HEK293T (cell line): Measurements from ENCODE around the gene FAM98B.

Source experiments
- CTCF ChIA-PET: fragments of 350-600 bp; formaldehyde crosslinking; extraction: SDS; loops from one replicate; lab custom pipeline; 2021; ENCODE audit warnings: antibody characterized with exemption, inconsistent platforms; lab: Yijun Ruan, JAX
- POLR2A ChIA-PET: fragments of 350-600 bp; formaldehyde crosslinking; extraction: SDS; loops from one replicate; lab custom pipeline; 2020; ENCODE audit warnings: antibody characterized with exemption, inconsistent platforms; lab: Yijun Ruan, JAX
- DNase-seq: peaks from one replicate; pipeline ENCODE4 v3.0.0; 2012; ENCODE audit warnings: mixed read lengths; ENCODE audit errors: extremely low spot score
- ARNT ChIP-seq: fragments of 450-650 bp; IDR thresholded peaks from 2 replicates; pipeline ENCODE4 v1.6.1; 2017; ENCODE audit warnings: mild to moderate bottlenecking
- BHLHE40 ChIP-seq: fragments of 450-650 bp; IDR thresholded peaks from 2 replicates; pipeline ENCODE4 v1.6.1; 2016; ENCODE audit warnings: mild to moderate bottlenecking, moderate library complexity, borderline replicate concordance
- CTBP1 ChIP-seq: fragments of 450-650 bp; IDR thresholded peaks from 2 replicates; pipeline ENCODE4 v1.6.1; 2016; ENCODE audit warnings: borderline replicate concordance
- ELF4 ChIP-seq: fragments of 450-650 bp; IDR thresholded peaks from 2 replicates; pipeline ENCODE4 v1.6.1; 2017; ENCODE audit warnings: antibody characterized with exemption
- FOXA1 ChIP-seq: fragments of 450-650 bp; IDR thresholded peaks from 2 replicates; pipeline ENCODE4 v1.6.1; 2016; ENCODE audit warnings: mild to moderate bottlenecking
- FOXK2 ChIP-seq: fragments of 450-650 bp; IDR thresholded peaks from 2 replicates; pipeline ENCODE4 v1.6.1; 2016; ENCODE audit warnings: mild to moderate bottlenecking
- FOXM1 ChIP-seq: fragments of 450-650 bp; IDR thresholded peaks from 2 replicates; pipeline ENCODE4 v1.6.1; 2017; ENCODE audit warnings: mild to moderate bottlenecking, borderline replicate concordance
- HDGF ChIP-seq: fragments of 450-650 bp; IDR thresholded peaks from 2 replicates; pipeline ENCODE4 v1.6.1; 2017; ENCODE audit warnings: antibody characterized with exemption, borderline replicate concordance
- L3MBTL2 ChIP-seq: fragments of 450-650 bp; conservative IDR thresholded peaks from 2 replicates; pipeline ENCODE4 v1.6.1; 2016; ENCODE audit warnings: mild to moderate bottlenecking
- LEF1 ChIP-seq: fragments of 450-650 bp; IDR thresholded peaks from 2 replicates; pipeline ENCODE4 v1.6.1; 2017; ENCODE audit warnings: mild to moderate bottlenecking, borderline replicate concordance
- NFRKB ChIP-seq: fragments of 450-650 bp; IDR thresholded peaks from 2 replicates; pipeline ENCODE4 v1.6.1; 2016; ENCODE audit warnings: mild to moderate bottlenecking, moderate library complexity
- SP1 ChIP-seq: fragments of 450-650 bp; IDR thresholded peaks from 2 replicates; pipeline ENCODE4 v1.6.1; 2017
- SUZ12 ChIP-seq: fragments of 450-650 bp; IDR thresholded peaks from 2 replicates; pipeline ENCODE4 v1.6.1; 2016; ENCODE audit warnings: mild to moderate bottlenecking
- TARDBP ChIP-seq: fragments of 450-650 bp; IDR thresholded peaks from 2 replicates; pipeline ENCODE4 v1.6.1; 2016
- ZNF384 ChIP-seq: fragments of 450-650 bp; IDR thresholded peaks from 2 replicates; pipeline ENCODE4 v1.6.1; 2016
- TF ChIP-seq, protein P1 (sequence below): fragments of 450-650 bp; IDR thresholded peaks from 2 replicates; pipeline ENCODE4 v1.6.1; 2016

Gene FAM98B

GRCh38 chr15:38471974-38472373 lies 18.0 kb downstream of the FAM98B start:
- no peak for TF ChIP-seq ZNF384
- TF ChIP-seq, protein P1, sequence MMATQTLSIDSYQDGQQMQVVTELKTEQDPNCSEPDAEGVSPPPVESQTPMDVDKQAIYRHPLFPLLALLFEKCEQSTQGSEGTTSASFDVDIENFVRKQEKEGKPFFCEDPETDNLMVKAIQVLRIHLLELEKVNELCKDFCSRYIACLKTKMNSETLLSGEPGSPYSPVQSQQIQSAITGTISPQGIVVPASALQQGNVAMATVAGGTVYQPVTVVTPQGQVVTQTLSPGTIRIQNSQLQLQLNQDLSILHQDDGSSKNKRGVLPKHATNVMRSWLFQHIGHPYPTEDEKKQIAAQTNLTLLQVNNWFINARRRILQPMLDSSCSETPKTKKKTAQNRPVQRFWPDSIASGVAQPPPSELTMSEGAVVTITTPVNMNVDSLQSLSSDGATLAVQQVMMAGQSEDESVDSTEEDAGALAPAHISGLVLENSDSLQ, result no peak
- no peak for TF ChIP-seq FOXK2
- no peak for TF ChIP-seq SUZ12
- ChIA-PET POLR2A (interaction anchor here (1.2 kb wide), 1 partner anchor 18 kb away, joined by 4 read pairs; the partner anchor contains the start of gene FAM98B), CTCF (no interaction called here)
- DNase-seq, result no peak

- peak; percentile 23 for DNase-seq
- ChIA-PET CTCF (interaction anchor here (1.4 to 1.9 kb wide), 2 partner anchors 90 to 216 kb away, joined by 3 to 6 read pairs; no protein-coding TSS in a partner anchor), POLR2A (no interaction called here)
- TF ChIP-seq FOXA1, result no peak
- no peak for TF ChIP-seq FOXM1
- no peak for TF ChIP-seq FOXK2
- TF ChIP-seq HDGF, result no peak
- TF ChIP-seq CTBP1, result no peak
- TF ChIP-seq SUZ12, result no peak
- no peak for TF ChIP-seq ARNT
- TF ChIP-seq ELF4, result no peak
- no peak for TF ChIP-seq L3MBTL2
- no peak for TF ChIP-seq TARDBP
- TF ChIP-seq LEF1, result no peak
- TF ChIP-seq, protein P1, result no peak
- TF ChIP-seq ZNF384, result no peak
- TF ChIP-seq SP1, result no peak
- no peak for TF ChIP-seq NFRKB
- TF ChIP-seq BHLHE40, result no peak
Measured at GRCh38 chr15:38474155-38474757, 20.3 kb downstream of the FAM98B start.

DNA sequence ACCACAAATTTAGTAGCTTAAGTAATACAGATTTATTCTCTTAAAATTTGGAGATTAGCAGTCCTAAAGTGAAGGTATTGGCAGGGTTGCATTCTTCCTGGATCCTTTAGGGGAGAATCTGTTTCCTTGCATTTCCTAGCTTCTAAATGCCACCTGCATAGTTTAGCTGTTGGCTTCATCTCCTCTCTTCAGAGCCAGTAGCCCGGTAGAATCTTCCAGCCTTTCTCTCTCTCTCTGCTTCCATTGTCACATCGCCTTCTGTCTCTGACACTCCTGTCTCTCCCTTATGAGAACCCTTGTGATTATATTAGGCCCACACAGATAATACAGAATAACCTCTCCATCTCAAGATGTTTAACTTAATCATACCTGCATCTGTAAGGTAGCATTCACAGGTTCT lies 21.4 kb downstream of the FAM98B start:
- TF ChIP-seq FOXM1 (no peak), SP1 (no peak), ZNF384 (no peak), FOXA1 (no peak), LEF1 (no peak), ARNT (no peak), ELF4 (no peak)
- ChIA-PET POLR2A (no interaction called here), CTCF (interaction anchor here (0.7 to 1.9 kb wide), 3 partner anchors 212 to 246 kb away, joined by 3 to 6 read pairs (median 3); no protein-coding TSS in a partner anchor)
- DNase-seq, result no peak

- POLR2A ChIA-PET, result no interaction called here
- DNase-seq, result no peak
Measured at GRCh38 chr15:38476120-38476519, 22.2 kb downstream of the FAM98B start.

DNA sequence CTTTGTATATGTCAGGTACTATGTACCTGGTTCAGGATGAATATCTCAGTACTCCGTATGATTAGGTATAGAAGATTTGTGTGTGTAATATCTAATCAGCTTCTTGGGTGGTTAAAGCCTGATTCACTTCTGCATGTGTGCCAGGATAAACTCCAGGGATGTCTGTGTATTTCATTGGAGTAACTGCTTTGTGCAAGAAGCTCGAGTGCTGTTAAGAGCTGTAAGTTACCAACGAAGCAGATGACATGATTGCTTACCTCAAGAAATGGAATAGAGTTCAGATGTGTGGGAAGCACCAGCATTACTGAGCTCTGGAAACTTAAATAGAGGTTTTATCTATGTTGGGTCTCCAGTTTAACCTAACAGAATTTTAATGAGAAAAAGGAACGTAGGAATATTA lies 23.7 kb downstream of the FAM98B start:
- POLR2A ChIA-PET, result interaction anchor here (1.0 kb wide), 1 partner anchor 23 kb away, joined by 3 read pairs; the partner anchor contains the start of gene FAM98B
- CTCF ChIA-PET, result interaction anchor here (1.2 kb wide), 1 partner anchor 86 kb away, joined by 3 read pairs; no protein-coding TSS in a partner anchor
- TF ChIP-seq SP1, result no peak
- DNase-seq, result no peak

More at GRCh38 chr15:38476120-38476519, 22.2 kb downstream of the FAM98B start:
- CTCF ChIA-PET, result no interaction called here
- TF ChIP-seq FOXM1, result no peak
- no peak for TF ChIP-seq TARDBP
- no peak for TF ChIP-seq CTBP1
- no peak for TF ChIP-seq FOXK2
- no peak for TF ChIP-seq LEF1
- TF ChIP-seq, protein P1, result no peak
- TF ChIP-seq L3MBTL2, result no peak
- TF ChIP-seq ELF4, result no peak
- no peak for TF ChIP-seq NFRKB

GRCh38 chr15:38479266-38479665 lies 25.3 kb downstream of the FAM98B start:
- TF ChIP-seq BHLHE40 (no peak), HDGF (no peak), TARDBP (no peak), L3MBTL2 (no peak), ARNT (no peak), NFRKB (no peak), SP1 (no peak), CTBP1 (no peak), ZNF384 (no peak), ELF4 (no peak), SUZ12 (no peak), FOXA1 (no peak), FOXM1 (no peak), FOXK2 (no peak), LEF1 (no peak)
- TF ChIP-seq, protein P1, result no peak
- CTCF ChIA-PET, result no interaction called here
- POLR2A ChIA-PET, result no interaction called here
- no peak for DNase-seq
